Right kidney (tissue), 1 donor: ENCODE results near the gene NFYA.

Source experiments
- DNase-seq: peaks from one replicate; pipeline ENCODE4 v3.0.0-alpha.2; 2016

Gene NFYA

GRCh38 chr6:41119508-41119907 lies 46.7 kb downstream of the NFYA start:
- no peak for DNase-seq

GRCh38 chr6:41120058-41120457 lies 47.3 kb downstream of the NFYA start:
- no peak for DNase-seq

GRCh38 chr6:41122373-41122772 lies 49.6 kb downstream of the NFYA start:
- DNase-seq, result no peak

GRCh38 chr6:41122918-41123317 lies 50.1 kb downstream of the NFYA start:
- no peak for DNase-seq

GRCh38 chr6:41125282-41125681 lies 52.5 kb downstream of the NFYA start:
- no peak for DNase-seq

- DNase-seq, result no peak
Measured at GRCh38 chr6:41132254-41132653, 59.5 kb downstream of the NFYA start.

- DNase-seq, result no peak
Measured at GRCh38 chr6:41135062-41135832, 62.5 kb downstream of the NFYA start.

GRCh38 chr6:41136911-41137310 lies 64.1 kb downstream of the NFYA start:
- DNase-seq, result no peak

GRCh38 chr6:41147917-41148316 lies 75.1 kb downstream of the NFYA start:
- DNase-seq, result no peak
